HepG2 (cell line): ENCODE results near the gene CLDN9. TPM values are rescaled to one million over a fixed set of nuclear protein-coding genes. Genes with fewer than 3 reads are reported as not detected.

Source experiments
- FOXM1 ChIP-seq: sonication (generic); formaldehyde crosslinking; IDR thresholded peaks from 2 replicates; pipeline ENCODE4 v1.5.0; 2020; ENCODE audit warnings: missing genetic modification reagents
- FOXO4 ChIP-seq: sonication (generic); formaldehyde crosslinking; conservative IDR thresholded peaks from 2 replicates; pipeline ENCODE4 v1.8.1; 2023; ENCODE audit warnings: missing genetic modification reagents
- KDM2A ChIP-seq: sonication (generic); formaldehyde crosslinking; IDR thresholded peaks from 2 replicates; pipeline ENCODE4 v1.4.0; 2020; ENCODE audit warnings: low read depth, missing genetic modification reagents, borderline replicate concordance
- NCOA2 ChIP-seq: sonication (generic); formaldehyde crosslinking; IDR thresholded peaks from 2 replicates; pipeline ENCODE4 v1.8.0; 2022; ENCODE audit warnings: inconsistent platforms
- NR2C2 ChIP-seq: sonication (generic); formaldehyde crosslinking; IDR thresholded peaks from 2 replicates; pipeline ENCODE4 v1.4.0; 2020; ENCODE audit warnings: missing genetic modification reagents, mild to moderate bottlenecking, moderate library complexity, borderline replicate concordance
- ONECUT2 ChIP-seq: sonication (generic); formaldehyde crosslinking; IDR thresholded peaks from 2 replicates; pipeline ENCODE4 v1.4.0; 2020; ENCODE audit warnings: missing genetic modification reagents
- RELA ChIP-seq: sonication (generic); formaldehyde crosslinking; IDR thresholded peaks from 2 replicates; pipeline ENCODE4 v1.4.0; 2020; ENCODE audit warnings: missing genetic modification reagents
- TARDBP ChIP-seq: sonication (generic); formaldehyde crosslinking; IDR thresholded peaks from 2 replicates; pipeline ENCODE4 v1.8.0; 2022; ENCODE audit warnings: mild to moderate bottlenecking, missing genetic modification reagents
- ZC3H4 ChIP-seq: sonication (generic); formaldehyde crosslinking; IDR thresholded peaks from 2 replicates; pipeline ENCODE4 v1.4.0; 2020; ENCODE audit warnings: missing genetic modification reagents, borderline replicate concordance
- ZNF281 ChIP-seq: sonication (generic); formaldehyde crosslinking; IDR thresholded peaks from 2 replicates; pipeline ENCODE4 v1.4.0; 2020; ENCODE audit warnings: missing genetic modification reagents, borderline replicate concordance
- ZNF383 ChIP-seq: sonication (generic); formaldehyde crosslinking; IDR thresholded peaks from 2 replicates; pipeline ENCODE4 v1.4.0; 2020; ENCODE audit warnings: missing genetic modification reagents, mild to moderate bottlenecking, borderline replicate concordance
- ZNF441 ChIP-seq: sonication (generic); formaldehyde crosslinking; IDR thresholded peaks from 2 replicates; pipeline ENCODE4 v1.7.0; 2021; ENCODE audit warnings: missing genetic modification reagents, borderline replicate concordance
- ZNF547 ChIP-seq: sonication (generic); formaldehyde crosslinking; IDR thresholded peaks from 2 replicates; pipeline ENCODE4 v1.5.1; 2020; ENCODE audit warnings: mild to moderate bottlenecking, missing genetic modification reagents
- ZNF567 ChIP-seq: sonication (generic); formaldehyde crosslinking; IDR thresholded peaks from 2 replicates; pipeline ENCODE4 v1.8.1; 2023; ENCODE audit warnings: mild to moderate bottlenecking, missing genetic modification reagents, borderline replicate concordance
- ZNF780A ChIP-seq: sonication (generic); formaldehyde crosslinking; IDR thresholded peaks from 2 replicates; pipeline ENCODE4 v1.8.0; 2022; ENCODE audit warnings: mild to moderate bottlenecking, missing genetic modification reagents, moderate library complexity
- ZNF782 ChIP-seq: sonication (generic); formaldehyde crosslinking; IDR thresholded peaks from 2 replicates; pipeline ENCODE4 v1.4.0; 2020; ENCODE audit warnings: missing genetic modification reagents, mild to moderate bottlenecking, borderline replicate concordance
- ZNF841 ChIP-seq: sonication (generic); formaldehyde crosslinking; IDR thresholded peaks from 2 replicates; pipeline ENCODE4 v1.8.1; 2023; ENCODE audit warnings: missing genetic modification reagents, borderline replicate concordance
- polyA plus RNA-seq, 8 experiments: library from polyadenylated mRNA; depleted of rRNA in 3 of 8; stranded (reverse) in 7 of 8; unstranded in 1 of 8; fragments of >200 nt; fragmentation: Illumina TruSeq in 4 of 8; extraction: Trizol in 4 of 8; gene quantifications; 2 replicates each; pipeline versions ENCODE4 v1.2.1 to v1.2.3, GENCODE V29; 2011 to 2016; ENCODE audit warnings: low read depth in 4 of 8, missing spikeins in 1 of 8, mixed read lengths in 1 of 8; ENCODE audit not compliant: insufficient read depth in 1 of 8
- total RNA-seq, 5 experiments: library from RNA; depleted of rRNA; stranded (reverse); fragments of >200 nt; fragmentation: Illumina TruSeq; extraction: Trizol; gene quantifications; 2 replicates each; pipeline ENCODE4 v1.2.3, GENCODE V29; 2016; ENCODE audit warnings: low read depth in 1 of 5
- TF ChIP-seq, protein P1 (sequence below): sonication (generic); formaldehyde crosslinking; IDR thresholded peaks from 2 replicates; pipeline ENCODE4 v1.8.1; 2022; ENCODE audit warnings: low read depth, mild to moderate bottlenecking, missing genetic modification reagents
- TF ChIP-seq, protein P2 (sequence below): IDR thresholded peaks from 2 replicates; pipeline ENCODE4 v1.6.1; 2016; ENCODE audit warnings: low read depth, control low read depth

The CLDN9 gene
- total and polyA plus RNA-seq, 2 of the 13 experiments (the other 11 are each of a cell fraction or from before 2014, with no cell fraction given), result 0.15 to 0.26 TPM

- no peak for TF ChIP-seq ZNF780A (CRISPR knock-in tag)
- TF ChIP-seq ZNF567 (CRISPR knock-in tag), result no peak
- no peak for TF ChIP-seq TARDBP
- no peak; the same call in 1 of the 2 replicates for TF ChIP-seq KDM2A
- TF ChIP-seq ZNF281 (CRISPR knock-in tag), result no peak
- no peak for TF ChIP-seq NCOA2 (CRISPR knock-in tag)
- TF ChIP-seq NR2C2 (CRISPR knock-in tag), result no peak
- no peak for TF ChIP-seq RELA
- TF ChIP-seq ZNF841 (CRISPR knock-in tag), result no peak
- no peak for TF ChIP-seq ZC3H4 (CRISPR knock-in tag)
- no peak for TF ChIP-seq ONECUT2 (CRISPR knock-in tag)
- no peak for TF ChIP-seq FOXO4
- TF ChIP-seq, protein P1, sequence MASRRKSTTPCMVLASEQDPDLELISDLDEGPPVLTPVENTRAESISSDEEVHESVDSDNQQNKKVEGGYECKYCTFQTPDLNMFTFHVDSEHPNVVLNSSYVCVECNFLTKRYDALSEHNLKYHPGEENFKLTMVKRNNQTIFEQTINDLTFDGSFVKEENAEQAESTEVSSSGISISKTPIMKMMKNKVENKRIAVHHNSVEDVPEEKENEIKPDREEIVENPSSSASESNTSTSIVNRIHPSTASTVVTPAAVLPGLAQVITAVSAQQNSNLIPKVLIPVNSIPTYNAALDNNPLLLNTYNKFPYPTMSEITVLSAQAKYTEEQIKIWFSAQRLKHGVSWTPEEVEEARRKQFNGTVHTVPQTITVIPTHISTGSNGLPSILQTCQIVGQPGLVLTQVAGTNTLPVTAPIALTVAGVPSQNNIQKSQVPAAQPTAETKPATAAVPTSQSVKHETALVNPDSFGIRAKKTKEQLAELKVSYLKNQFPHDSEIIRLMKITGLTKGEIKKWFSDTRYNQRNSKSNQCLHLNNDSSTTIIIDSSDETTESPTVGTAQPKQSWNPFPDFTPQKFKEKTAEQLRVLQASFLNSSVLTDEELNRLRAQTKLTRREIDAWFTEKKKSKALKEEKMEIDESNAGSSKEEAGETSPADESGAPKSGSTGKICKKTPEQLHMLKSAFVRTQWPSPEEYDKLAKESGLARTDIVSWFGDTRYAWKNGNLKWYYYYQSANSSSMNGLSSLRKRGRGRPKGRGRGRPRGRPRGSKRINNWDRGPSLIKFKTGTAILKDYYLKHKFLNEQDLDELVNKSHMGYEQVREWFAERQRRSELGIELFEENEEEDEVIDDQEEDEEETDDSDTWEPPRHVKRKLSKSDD (CRISPR knock-in tag), result no peak
- TF ChIP-seq ZNF547, result no peak
- no peak for TF ChIP-seq ZNF383 (CRISPR knock-in tag)
- no peak for TF ChIP-seq FOXM1 (CRISPR knock-in tag)
- no peak for TF ChIP-seq ZNF782 (CRISPR knock-in tag)
- TF ChIP-seq ZNF441 (CRISPR knock-in tag), result no peak
- TF ChIP-seq, protein P2, sequence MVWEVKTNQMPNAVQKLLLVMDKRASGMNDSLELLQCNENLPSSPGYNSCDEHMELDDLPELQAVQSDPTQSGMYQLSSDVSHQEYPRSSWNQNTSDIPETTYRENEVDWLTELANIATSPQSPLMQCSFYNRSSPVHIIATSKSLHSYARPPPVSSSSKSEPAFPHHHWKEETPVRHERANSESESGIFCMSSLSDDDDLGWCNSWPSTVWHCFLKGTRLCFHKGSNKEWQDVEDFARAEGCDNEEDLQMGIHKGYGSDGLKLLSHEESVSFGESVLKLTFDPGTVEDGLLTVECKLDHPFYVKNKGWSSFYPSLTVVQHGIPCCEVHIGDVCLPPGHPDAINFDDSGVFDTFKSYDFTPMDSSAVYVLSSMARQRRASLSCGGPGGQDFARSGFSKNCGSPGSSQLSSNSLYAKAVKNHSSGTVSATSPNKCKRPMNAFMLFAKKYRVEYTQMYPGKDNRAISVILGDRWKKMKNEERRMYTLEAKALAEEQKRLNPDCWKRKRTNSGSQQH (CRISPR knock-in tag), result no peak
These were observed 5.4 kb upstream of the CLDN9 start (continued) for GRCh38 chr16:3007059-3007956.
